ENCODE measurements around the gene SLC4A1. TPM values are rescaled to one million over a fixed set of nuclear protein-coding genes. Genes with fewer than 3 reads are reported as not detected.
A peak's percentile ranks its signal among the peaks of the same experiment; 100 is the strongest.

Gene SLC4A1
- total RNA-seq, 6 experiments from 2014 or later: 0.06 to 31.8 (median 1.2) TPM

GRCh38 chr17:44229090-44229489 lies 38.8 kb downstream of the SLC4A1 start:
- no peaks in the 10 kb centered on the region for H3K36me3 ChIP-seq
- TF ChIP-seq POLR2A (IDR thresholded peaks at IDR 0.05) (no peak), CTCF (IDR thresholded peaks at IDR 0.05) (no peak)
- intact Hi-C loops (cut with DNase I): no loop called here
- no peaks in the 10 kb centered on the region for H3K9me3 ChIP-seq
- no peak overlapping the region for H3K27ac ChIP-seq
- H3K4me3 ChIP-seq: no peak overlapping the region
- peaks cover 0 to 2% (median under 1%) of the 10 kb centered on the region in 4 donors for H3K4me1 ChIP-seq
- no CpG with 5 or more reads among the region's 6 CpGs for WGBS (ENCODE audit: insufficient coverage, low coverage, low lambda C conversion rate, missing lambda C conversion rate)
- ATAC-seq (no peak), DNase-seq (no peak)
- H3K27me3 ChIP-seq: no peaks in the 10 kb centered on the region

- Histone ChIP-seq H3K27ac (no peak overlapping the region), H3K27me3 (no peaks in the 10 kb centered on the region), H3K36me3 (no peaks in the 10 kb centered on the region), H3K4me3 (no peak overlapping the region), H3K9me3 (no peaks in the 10 kb centered on the region), H3K4me1 (peaks cover 0 to 22% (median 11%) of the 10 kb centered on the region in 4 donors)
- no peak for TF ChIP-seq POLR2A (IDR thresholded peaks at IDR 0.05)
- DNase-seq (peak in 2 of 3 donors; percentile 65 to 85), ATAC-seq (peak in 3 of 4 donors; percentile 1 to 38 (median 34))
- 11% methylated on average over 7 of the region's 7 CpGs for WGBS (ENCODE audit: insufficient coverage, low coverage, low lambda C conversion rate, missing lambda C conversion rate)
- intact Hi-C loops (cut with DNase I): no loop called here
These were observed 44.3 kb downstream of the SLC4A1 start for GRCh38 chr17:44223541-44224071.

- no peaks in the 10 kb centered on the region for H3K9me3 ChIP-seq
- no peaks in the 10 kb centered on the region for H3K36me3 ChIP-seq
- no peaks in the 10 kb centered on the region for H3K27me3 ChIP-seq
- H3K27ac ChIP-seq: peak overlapping the region; percentile 87 to 97 (median 96)
- TF ChIP-seq CTCF (IDR thresholded peaks at IDR 0.05): peak in 1 of 4 donors; percentile 18
- peak; percentile 53 for TF ChIP-seq POLR2A (IDR thresholded peaks at IDR 0.05)
- H3K4me1 ChIP-seq: peaks cover 0 to 32% (median 15%) of the 10 kb centered on the region in 4 donors
- ATAC-seq: peak; percentile 5 to 21 (median 20)
- peak overlapping the region; percentile 82 to 97 (median 93) for H3K4me3 ChIP-seq
- DNase-seq: peak; percentile 82 to 87 (median 85)
- 2% methylated on average over 33 of the region's 36 CpGs for WGBS (ENCODE audit: insufficient coverage, low coverage, low lambda C conversion rate, missing lambda C conversion rate)
- intact Hi-C loops (cut with DNase I): no loop called here
These were observed 45.6 kb downstream of the SLC4A1 start for GRCh38 chr17:44222112-44222869.

GRCh38 chr17:44221862-44222111 lies 46.1 kb downstream of the SLC4A1 start:
- no peaks in the 10 kb centered on the region for H3K9me3 ChIP-seq
- peaks cover 0 to 4% (median 0%) of the 10 kb centered on the region in 4 donors for H3K36me3 ChIP-seq
- ATAC-seq: no peak
- TF ChIP-seq POLR2A (IDR thresholded peaks at IDR 0.05) (no peak), CTCF (IDR thresholded peaks at IDR 0.05) (no peak)
- H3K27me3 ChIP-seq: no peaks in the 10 kb centered on the region
- intact Hi-C loops (cut with DNase I): no loop called here
- DNase-seq: no peak
- peak overlapping the region; percentile 82 to 97 (median 93) for H3K4me3 ChIP-seq
- H3K4me1 ChIP-seq: peaks cover 0 to 33% (median 15%) of the 10 kb centered on the region in 4 donors
- WGBS (ENCODE audit: insufficient coverage, low coverage, low lambda C conversion rate, missing lambda C conversion rate): 0% methylated on average over 16 of the region's 17 CpGs
- peak overlapping the region; percentile 87 to 97 (median 96) for H3K27ac ChIP-seq

Measured in right lobe of liver (tissue), 6 donors.